WTC11 (cell line): Measurements from ENCODE around the gene SLC37A1. TPM values are rescaled to one million over a fixed set of nuclear protein-coding genes. Genes with fewer than 3 reads are reported as not detected.
A peak's percentile ranks its signal among the peaks of the same experiment; 100 is the strongest.

Source experiments
- ATAC-seq: fragments of 200-7000 bp; cut with Tn5 transposase; 2 replicates; pipeline ENCODE4 v1.10.0; 2021; ENCODE audit warnings: mild to moderate bottlenecking, moderate library complexity
- CTCF ChIA-PET: fragments of 300-600 bp; sonication (Branson Sonifier 250); formaldehyde crosslinking; loops from one replicate; lab custom pipeline; 2021; ENCODE audit warnings: antibody characterized with exemption; lab: Charles Lee
- POLR2A ChIA-PET: fragments of 350-600 bp; sonication (Branson Sonifier 250); formaldehyde crosslinking; loops from one replicate; lab custom pipeline; 2021; ENCODE audit warnings: antibody characterized with exemption; lab: Charles Lee
- DNase-seq: peaks from one replicate; pipeline ENCODE4 v3.0.0; 2021; ENCODE audit warnings: low spot score
- H3K27ac Mint-ChIP-seq: 2 replicates; pipeline ENCODE4 v1.8.0; 2021; ENCODE audit warnings: mixed read lengths
- H3K27me3 Mint-ChIP-seq: 2 replicates; pipeline ENCODE4 v1.8.0; 2021; ENCODE audit warnings: low read depth, mild to moderate bottlenecking, moderate library complexity, mixed read lengths
- H3K36me3 Mint-ChIP-seq: 2 replicates; pipeline ENCODE4 v1.8.0; 2021; ENCODE audit warnings: mixed read lengths
- H3K4me1 Mint-ChIP-seq: 2 replicates; pipeline ENCODE4 v1.8.0; 2022; ENCODE audit warnings: mixed read lengths
- H3K4me3 Mint-ChIP-seq: 2 replicates; pipeline ENCODE4 v1.8.0; 2021; ENCODE audit warnings: mild to moderate bottlenecking, moderate library complexity, mixed read lengths
- H3K9me3 Mint-ChIP-seq: 2 replicates; pipeline ENCODE4 v1.8.0; 2021; ENCODE audit warnings: mixed read lengths
- ATF3 ChIP-seq: sonication (generic); formaldehyde crosslinking; conservative IDR thresholded peaks from 2 replicates; pipeline ENCODE4 v1.8.1; 2022; ENCODE audit warnings: mild to moderate bottlenecking, missing genetic modification reagents
- CDX4 ChIP-seq: fragments of 250-450 bp; sonication (Bioruptor Pico); IDR thresholded peaks from 2 replicates; pipeline ENCODE4 v1.9.0; 2021; ENCODE audit warnings: moderate library complexity, mild to moderate bottlenecking, inconsistent platforms, borderline replicate concordance
- CREB1 ChIP-seq: sonication (generic); formaldehyde crosslinking; IDR thresholded peaks from 2 replicates; pipeline ENCODE4 v1.8.0; 2023; ENCODE audit warnings: mild to moderate bottlenecking, missing genetic modification reagents
- CTCF ChIP-seq: fragments of 200-600 bp; IDR thresholded peaks from 2 replicates; pipeline ENCODE4 v1.8.0; 2022; ENCODE audit warnings: antibody characterized with exemption
- E2F1 ChIP-seq: sonication (generic); formaldehyde crosslinking; IDR thresholded peaks from 2 replicates; pipeline ENCODE4 v1.8.0; 2022; ENCODE audit warnings: mild to moderate bottlenecking, missing genetic modification reagents
- ETV6 ChIP-seq: sonication (generic); formaldehyde crosslinking; IDR thresholded peaks from 2 replicates; pipeline ENCODE4 v1.8.1; 2022; ENCODE audit warnings: mild to moderate bottlenecking, missing genetic modification reagents
- JAZF1 ChIP-seq: fragments of 250-450 bp; sonication (Bioruptor Pico); IDR thresholded peaks from 2 replicates; pipeline ENCODE4 v1.9.0; 2021; ENCODE audit warnings: moderate library complexity, mild to moderate bottlenecking, inconsistent platforms
- JUN ChIP-seq: sonication (generic); formaldehyde crosslinking; IDR thresholded peaks from 2 replicates; pipeline ENCODE4 v1.8.0; 2023; ENCODE audit warnings: mild to moderate bottlenecking, missing genetic modification reagents
- KAT7 ChIP-seq: sonication (generic); formaldehyde crosslinking; IDR thresholded peaks from 2 replicates; pipeline ENCODE4 v1.8.1; 2023; ENCODE audit warnings: missing genetic modification reagents, mild to moderate bottlenecking, borderline replicate concordance
- MAX ChIP-seq: sonication (generic); formaldehyde crosslinking; IDR thresholded peaks from 2 replicates; pipeline ENCODE4 v1.8.0; 2022; ENCODE audit warnings: mild to moderate bottlenecking, missing genetic modification reagents
- MXD4 ChIP-seq: fragments of 250-450 bp; sonication (Bioruptor Pico); IDR thresholded peaks from 2 replicates; pipeline ENCODE4 v1.8.0; 2021; ENCODE audit warnings: mild to moderate bottlenecking, moderate library complexity, borderline replicate concordance
- NFATC4 ChIP-seq: fragments of 250-450 bp; sonication (Bioruptor Pico); IDR thresholded peaks from 2 replicates; pipeline ENCODE4 v1.9.0; 2021; ENCODE audit warnings: mild to moderate bottlenecking
- PREB ChIP-seq: sonication (generic); formaldehyde crosslinking; IDR thresholded peaks from 2 replicates; pipeline ENCODE4 v1.8.1; 2022; ENCODE audit warnings: mild to moderate bottlenecking, missing genetic modification reagents, moderate library complexity, borderline replicate concordance
- PRRX2 ChIP-seq: fragments of 250-450 bp; sonication (Bioruptor Pico); IDR thresholded peaks from 2 replicates; pipeline ENCODE4 v1.8.0; 2021; ENCODE audit warnings: mild to moderate bottlenecking
- SMAD3 ChIP-seq: sonication (generic); formaldehyde crosslinking; IDR thresholded peaks from 2 replicates; pipeline ENCODE4 v1.8.0; 2022; ENCODE audit warnings: missing genetic modification reagents, mild to moderate bottlenecking, borderline replicate concordance
- SMAD4 ChIP-seq: sonication (generic); formaldehyde crosslinking; IDR thresholded peaks from 2 replicates; pipeline ENCODE4 v1.8.0; 2022; ENCODE audit warnings: mild to moderate bottlenecking, missing genetic modification reagents
- TEAD4 ChIP-seq: sonication (generic); formaldehyde crosslinking; IDR thresholded peaks from 2 replicates; pipeline ENCODE4 v1.8.0; 2022; ENCODE audit warnings: mild to moderate bottlenecking, missing genetic modification reagents
- USF1 ChIP-seq: sonication (generic); formaldehyde crosslinking; IDR thresholded peaks from 2 replicates; pipeline ENCODE4 v1.8.0; 2022; ENCODE audit warnings: mild to moderate bottlenecking, missing genetic modification reagents
- ZNF232 ChIP-seq: sonication (generic); formaldehyde crosslinking; IDR thresholded peaks from 2 replicates; pipeline ENCODE4 v1.8.0; 2022; ENCODE audit warnings: mild to moderate bottlenecking, missing genetic modification reagents
- total RNA-seq: library from RNA; stranded (reverse); gene quantifications from 3 replicates; pipeline ENCODE4 v1.2.3, GENCODE V29; 2021
- TF ChIP-seq, protein P1 (sequence below): sonication (generic); formaldehyde crosslinking; IDR thresholded peaks from 2 replicates; pipeline ENCODE4 v1.8.1; 2023; ENCODE audit warnings: mild to moderate bottlenecking, missing genetic modification reagents
- TF ChIP-seq, protein P2 (sequence below): sonication (generic); formaldehyde crosslinking; IDR thresholded peaks from 2 replicates; pipeline ENCODE4 v1.8.0; 2023; ENCODE audit warnings: missing genetic modification reagents

SLC37A1 gene
- total RNA-seq, 1 experiment from 2014 or later, result 22.7 TPM

DNA sequence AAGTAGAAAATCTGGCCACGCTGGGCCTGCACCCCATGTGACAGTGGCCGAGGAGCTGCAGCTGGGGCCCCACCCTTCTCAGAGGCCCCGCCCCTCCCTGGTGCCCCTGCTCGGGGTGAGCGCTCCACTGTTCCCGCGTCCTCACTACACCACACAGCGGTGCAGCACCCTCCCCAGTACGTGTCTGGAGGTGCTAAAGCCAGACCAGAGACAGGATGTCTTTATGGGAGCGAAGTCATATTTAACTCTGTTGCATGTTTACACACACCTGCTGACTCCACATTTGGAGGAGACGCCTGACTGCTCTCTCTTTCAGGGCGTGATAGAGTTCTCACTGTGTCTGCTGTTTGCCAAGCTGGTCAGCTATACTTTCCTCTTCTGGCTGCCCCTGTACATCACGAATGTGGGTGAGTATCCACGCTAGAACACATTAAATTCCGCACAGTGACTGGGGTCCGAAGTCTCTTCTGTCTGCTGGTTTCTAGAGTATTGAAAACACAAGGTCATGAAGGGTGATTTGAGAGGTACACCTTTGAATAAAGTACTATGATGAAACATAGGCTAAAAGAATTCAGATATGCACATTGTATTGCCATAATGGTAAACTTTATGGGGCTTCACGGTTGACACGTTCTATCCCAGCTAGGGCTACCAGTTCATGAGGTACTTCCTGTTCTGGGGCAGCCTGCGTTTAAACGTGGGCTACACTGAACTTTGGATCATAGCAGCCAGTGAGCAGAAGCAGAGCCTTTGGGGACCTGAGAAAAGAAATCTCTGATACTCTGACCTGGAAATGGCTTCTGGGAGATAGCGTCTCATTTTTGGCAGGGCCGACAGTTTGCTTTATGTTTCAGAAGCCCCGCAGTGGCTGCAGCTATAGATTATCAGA is 48.4 kb downstream of the SLC37A1 start:
- POLR2A ChIA-PET, result no interaction called here
- peak; percentile 16 for DNase-seq
- Mint-ChIP-seq H3K27ac (no peak overlapping the region), H3K4me1 (peaks cover 1% of the 10 kb centered on the region; the same call in 1 of the 2 replicates), H3K36me3 (peaks cover 26% of the 10 kb centered on the region), H3K4me3 (no peak overlapping the region)
- CTCF ChIA-PET, result interaction anchor here (1.0 kb wide), 1 partner anchor 31 kb away, joined by 3 read pairs; no protein-coding TSS in a partner anchor
- no peak for TF ChIP-seq E2F1 (CRISPR knock-in tag)
- no peak for TF ChIP-seq CREB1 (CRISPR knock-in tag)
- no peak for TF ChIP-seq CDX4 (CRISPR knock-in tag)
- TF ChIP-seq, protein P1, sequence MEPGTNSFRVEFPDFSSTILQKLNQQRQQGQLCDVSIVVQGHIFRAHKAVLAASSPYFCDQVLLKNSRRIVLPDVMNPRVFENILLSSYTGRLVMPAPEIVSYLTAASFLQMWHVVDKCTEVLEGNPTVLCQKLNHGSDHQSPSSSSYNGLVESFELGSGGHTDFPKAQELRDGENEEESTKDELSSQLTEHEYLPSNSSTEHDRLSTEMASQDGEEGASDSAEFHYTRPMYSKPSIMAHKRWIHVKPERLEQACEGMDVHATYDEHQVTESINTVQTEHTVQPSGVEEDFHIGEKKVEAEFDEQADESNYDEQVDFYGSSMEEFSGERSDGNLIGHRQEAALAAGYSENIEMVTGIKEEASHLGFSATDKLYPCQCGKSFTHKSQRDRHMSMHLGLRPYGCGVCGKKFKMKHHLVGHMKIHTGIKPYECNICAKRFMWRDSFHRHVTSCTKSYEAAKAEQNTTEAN (CRISPR knock-in tag), result no peak
- TF ChIP-seq KAT7 (CRISPR knock-in tag), result no peak
- TF ChIP-seq USF1 (CRISPR knock-in tag), result no peak
- TF ChIP-seq NFATC4 (CRISPR knock-in tag), result no peak
- TF ChIP-seq, all 79 proteins: peak for 0
- peak; percentile 70 for ATAC-seq
- no peaks in the 10 kb centered on the region for H3K9me3 Mint-ChIP-seq
- H3K27me3 Mint-ChIP-seq, result no peaks in the 10 kb centered on the region

DNA sequence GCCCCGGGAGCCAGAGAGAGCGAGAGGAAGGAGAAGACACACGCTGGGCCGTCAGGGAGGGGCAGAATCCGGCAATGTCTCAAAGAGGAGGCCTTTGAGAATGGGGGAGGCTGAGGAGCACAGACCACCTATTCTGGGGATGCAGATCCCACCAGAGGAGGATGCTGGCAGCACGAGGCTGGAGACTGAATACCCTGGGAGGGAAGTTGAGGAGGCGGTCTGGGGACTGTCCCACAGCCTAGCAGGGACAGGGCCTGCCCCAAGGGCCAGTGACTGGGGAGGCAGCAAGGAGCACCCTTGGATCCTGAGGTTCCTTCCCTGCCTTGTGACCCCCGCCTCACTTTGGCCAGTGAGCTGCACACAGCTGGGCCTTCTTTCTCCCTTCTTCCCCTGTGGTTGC is 49.2 kb downstream of the SLC37A1 start:
- no peak overlapping the region for H3K27ac Mint-ChIP-seq
- ChIA-PET CTCF (no interaction called here), POLR2A (no interaction called here)
- H3K4me3 Mint-ChIP-seq, result no peak overlapping the region
- peaks cover 4% of the 10 kb centered on the region for H3K4me1 Mint-ChIP-seq
- TF ChIP-seq PRRX2, result no peak
- TF ChIP-seq ZNF232 (CRISPR knock-in tag), result no peak
- peaks cover 30% of the 10 kb centered on the region for H3K36me3 Mint-ChIP-seq
- H3K27me3 Mint-ChIP-seq, result no peaks in the 10 kb centered on the region
- H3K9me3 Mint-ChIP-seq, result no peaks in the 10 kb centered on the region
- ATAC-seq (no peak), DNase-seq (peak; percentile 6)

DNA sequence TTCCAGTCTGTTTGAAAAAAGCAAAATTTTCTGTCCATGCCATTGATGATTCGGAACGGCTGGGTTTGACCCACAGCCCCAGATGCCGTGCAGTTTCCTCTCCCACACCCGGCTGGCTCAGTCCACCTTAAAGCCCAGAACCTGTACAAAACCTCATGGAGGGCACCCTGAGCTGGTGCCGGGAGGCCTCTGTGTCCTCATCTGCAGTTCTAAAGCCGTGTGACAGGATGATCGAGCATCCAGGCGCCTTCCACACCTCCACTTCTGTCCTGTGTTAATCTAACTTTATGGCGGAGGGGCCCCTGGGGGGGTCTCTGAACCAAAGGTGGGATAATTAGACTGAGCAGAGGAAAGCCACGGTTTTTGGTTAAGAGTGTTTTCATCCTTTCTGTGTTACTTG is 49.6 kb downstream of the SLC37A1 start:
- CTCF ChIA-PET, result interaction anchor here (0.5 kb wide), 1 partner anchor 254 kb away, joined by 5 read pairs; no protein-coding TSS in a partner anchor
- Mint-ChIP-seq H3K27ac (no peak overlapping the region), H3K4me1 (peaks cover 4% of the 10 kb centered on the region)
- TF ChIP-seq MXD4 (CRISPR knock-in tag) (no peak), PREB (CRISPR knock-in tag) (no peak), ATF3 (CRISPR knock-in tag) (no peak), CTCF (no peak), TEAD4 (CRISPR knock-in tag) (no peak), SMAD4 (no peak), SMAD3 (CRISPR knock-in tag) (no peak), ETV6 (CRISPR knock-in tag) (no peak), MAX (CRISPR knock-in tag) (no peak), JUN (CRISPR knock-in tag) (no peak), JAZF1 (CRISPR knock-in tag) (no peak)
- TF ChIP-seq, protein P1 (CRISPR knock-in tag), result no peak
- TF ChIP-seq, protein P2, sequence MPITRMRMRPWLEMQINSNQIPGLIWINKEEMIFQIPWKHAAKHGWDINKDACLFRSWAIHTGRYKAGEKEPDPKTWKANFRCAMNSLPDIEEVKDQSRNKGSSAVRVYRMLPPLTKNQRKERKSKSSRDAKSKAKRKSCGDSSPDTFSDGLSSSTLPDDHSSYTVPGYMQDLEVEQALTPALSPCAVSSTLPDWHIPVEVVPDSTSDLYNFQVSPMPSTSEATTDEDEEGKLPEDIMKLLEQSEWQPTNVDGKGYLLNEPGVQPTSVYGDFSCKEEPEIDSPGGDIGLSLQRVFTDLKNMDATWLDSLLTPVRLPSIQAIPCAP (CRISPR knock-in tag), result no peak

More for the DNA sequence above, 49.6 kb downstream of the SLC37A1 start:
- no peak for ATAC-seq
- POLR2A ChIA-PET, result no interaction called here
- DNase-seq, result no peak
- Mint-ChIP-seq H3K9me3 (no peaks in the 10 kb centered on the region), H3K4me3 (no peak overlapping the region), H3K27me3 (no peaks in the 10 kb centered on the region), H3K36me3 (peaks cover 30% of the 10 kb centered on the region)
